ENCODE data around the gene SHISA6. TPM values are rescaled to one million over a fixed set of nuclear protein-coding genes. Genes with fewer than 3 reads are reported as not detected.

The SHISA6 gene
- polyA plus RNA-seq, 1 of the 3 experiments (the other 2 are of a cell fraction) = not detected

- Histone ChIP-seq H3K4me1 (ENCODE audit: control insufficient read depth in 1 of 2, insufficient read depth in 2 of 2, low read depth in 1 of 2, low read length in 1 of 2) (no peaks in the 10 kb centered on the region; a peak in 1 of 4 replicates), H3K4me2 (no peak overlapping the region), H3K36me3 (replicated peaks in 1 of 2; ENCODE audit: control insufficient read depth in 1 of 2, insufficient read depth in 2 of 2, low read length in 1 of 2) (no peaks in the 10 kb centered on the region), H3K27me3 (ENCODE audit: insufficient read depth) (no peaks in the 10 kb centered on the region), H4K20me1 (ENCODE audit: insufficient read depth) (no peaks in the 10 kb centered on the region), H3K9me3 (no peaks in the 10 kb centered on the region), H3K9me2 (no peaks in the 10 kb centered on the region), H3F3A (replicated peaks; ENCODE audit: insufficient read depth) (no peaks in the 10 kb centered on the region), H3K27ac (ENCODE audit: low read depth in 2 of 2, low read length in 1 of 2) (no peak overlapping the region), H3K79me2 (ENCODE audit: insufficient read depth) (no peaks in the 10 kb centered on the region), H3K9ac (no peak overlapping the region), H3K4me3 (ENCODE audit: low read depth in 2 of 2, low read length in 1 of 2) (no peak overlapping the region), H2AFZ (ENCODE audit: low read depth) (no peak overlapping the region)
- 9% methylated on average over 3 of the region's 3 CpGs for WGBS (ENCODE audit: low lambda C conversion rate)
- POLR2A ChIA-PET = no interaction called here
- no peak for DNase-seq
- CTCF ChIA-PET = interaction anchor here (0.6 kb wide), 1 partner anchor 1430 kb away, joined by 3 read pairs; no protein-coding TSS in a partner anchor
- TF ChIP-seq ZBTB33 (IDR thresholded peaks at IDR 0.05; ENCODE audit: borderline replicate concordance, low read depth) = no peak
- TF ChIP-seq JUND (IDR thresholded peaks at IDR 0.05) = no peak
- no peak for TF ChIP-seq ELF1 (IDR thresholded peaks at IDR 0.05)
- TF ChIP-seq FOXJ3 (CRISPR knock-in tag; IDR thresholded peaks at IDR 0.05) = no peak
- no peak for TF ChIP-seq RXRA (IDR thresholded peaks at IDR 0.05; ENCODE audit: borderline replicate concordance, low read depth)
- TF ChIP-seq GATA2 (CRISPR knock-in tag; IDR thresholded peaks at IDR 0.05) = no peak
- TF ChIP-seq TEAD4 (IDR thresholded peaks at IDR 0.05; ENCODE audit: borderline replicate concordance, insufficient read depth) = no peak
- TF ChIP-seq USF2 (IDR thresholded peaks at IDR 0.05; ENCODE audit: borderline replicate concordance, low read depth, low read length) = no peak
- no peak for TF ChIP-seq RAD21 (IDR thresholded peaks at IDR 0.05; ENCODE audit: low read length)
- TF ChIP-seq POLR2AphosphoS5 (IDR thresholded peaks at IDR 0.05; ENCODE audit: low read depth, low read length) = no peak
- TF ChIP-seq CHD2 (IDR thresholded peaks at IDR 0.05; ENCODE audit: low read length, partially characterized antibody) = no peak
- TF ChIP-seq FOXM1 (IDR thresholded peaks at IDR 0.05; ENCODE audit: low read depth) = no peak
- TF ChIP-seq USF1 (IDR thresholded peaks at IDR 0.05; ENCODE audit: borderline replicate concordance, low read depth) = no peak
- TF ChIP-seq FOSL2 (IDR thresholded peaks at IDR 0.05; ENCODE audit: borderline replicate concordance, low read depth) = no peak
- no peak for TF ChIP-seq NFIC (IDR thresholded peaks at IDR 0.05; ENCODE audit: borderline replicate concordance)
- no peak for TF ChIP-seq EZH2phosphoT487 (IDR thresholded peaks at IDR 0.05; ENCODE audit: borderline replicate concordance, low read depth)
Measured at GRCh38 chr17:11245791-11246190, 4.8 kb downstream of the SHISA6 start.

- ChIA-PET POLR2A (no interaction called here), CTCF (no interaction called here)
- Histone ChIP-seq H3K27ac (ENCODE audit: low read depth in 2 of 2, low read length in 1 of 2) (no peak overlapping the region), H3K4me2 (no peak overlapping the region), H3K9me3 (no peaks in the 10 kb centered on the region), H3K9me2 (no peaks in the 10 kb centered on the region), H3K27me3 (ENCODE audit: insufficient read depth) (no peaks in the 10 kb centered on the region), H3K4me3 (ENCODE audit: low read depth in 2 of 2, low read length in 1 of 2) (no peak overlapping the region), H3K79me2 (ENCODE audit: insufficient read depth) (no peaks in the 10 kb centered on the region), H4K20me1 (ENCODE audit: insufficient read depth) (no peaks in the 10 kb centered on the region), H3K4me1 (ENCODE audit: control insufficient read depth in 1 of 2, insufficient read depth in 2 of 2, low read depth in 1 of 2, low read length in 1 of 2) (no peaks in the 10 kb centered on the region; a peak in 1 of 4 replicates), H3K36me3 (replicated peaks in 1 of 2; ENCODE audit: control insufficient read depth in 1 of 2, insufficient read depth in 2 of 2, low read length in 1 of 2) (no peaks in the 10 kb centered on the region), H3K9ac (no peak overlapping the region), H2AFZ (ENCODE audit: low read depth) (no peak overlapping the region), H3F3A (replicated peaks; ENCODE audit: insufficient read depth) (no peaks in the 10 kb centered on the region)
- no peak for DNase-seq
- WGBS (ENCODE audit: low lambda C conversion rate) = 41% methylated on average over 7 of the region's 7 CpGs
- TF ChIP-seq FOXM1 (IDR thresholded peaks at IDR 0.05; ENCODE audit: low read depth) = no peak
Measured at GRCh38 chr17:11250161-11250560, 9.1 kb downstream of the SHISA6 start.

Data from SK-N-SH (cell line).